HG03175 (cell line): ENCODE results near the gene PRMT3.
A peak's percentile ranks its signal among the peaks of the same experiment; 100 is the strongest.
"Not testable (repeated sequence)": the region's sequence is repeated elsewhere in the genome, so short reads cannot be mapped to it uniquely, and the experiment has no call there.

ENCODE experiments used
- ATAC-seq: cut with Tn5 transposase; IDR thresholded peaks from one replicate; pipeline ENCODE4 v1.9.1; 2021; ENCODE audit warnings: mild to moderate bottlenecking, moderate library complexity; ENCODE audit not compliant: unreplicated experiment

The PRMT3 gene

DNA sequence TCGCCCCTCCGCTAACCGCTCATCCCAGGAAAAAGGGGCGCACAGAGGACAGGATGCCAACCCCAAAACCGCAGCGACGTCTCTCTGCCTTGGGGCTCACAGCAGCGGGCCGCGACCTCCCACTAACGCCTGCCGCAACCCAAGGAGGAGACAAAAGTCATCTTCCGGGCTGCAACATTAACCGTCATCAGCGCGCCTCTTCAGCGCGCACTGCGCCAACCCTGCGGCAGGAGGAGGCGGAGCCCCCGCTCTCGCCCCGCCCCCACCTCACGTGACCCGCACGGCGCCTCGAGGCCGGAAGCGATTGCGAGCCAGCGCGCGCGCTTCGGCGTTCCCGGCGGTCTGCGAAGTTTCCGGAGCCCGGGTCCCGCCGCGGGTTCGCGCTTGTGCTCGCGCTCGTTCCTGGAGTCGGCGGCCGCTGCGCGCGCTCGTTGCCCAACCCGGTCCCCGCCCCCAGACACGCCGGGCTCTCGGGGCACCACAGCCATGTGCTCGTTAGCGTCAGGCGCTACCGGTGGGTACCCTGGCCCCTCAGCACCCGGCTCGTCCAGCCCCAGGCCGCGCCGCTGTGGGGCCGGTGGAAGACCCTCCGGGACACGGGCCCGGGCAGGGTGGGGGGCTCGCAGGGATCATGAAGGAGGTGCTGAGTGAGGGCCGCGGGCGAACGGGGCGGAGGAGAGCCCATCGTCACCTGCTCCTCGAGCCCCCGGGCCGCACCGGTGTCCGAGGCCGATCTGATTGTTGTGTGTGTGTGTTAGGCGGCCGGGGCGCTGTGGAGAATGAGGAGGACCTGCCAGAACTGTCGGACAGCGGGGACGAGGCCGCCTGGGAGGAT, at the start of gene PRMT3:
PRMT3 (plus strand) TSS at position 456 of the 835 bp plus-strand sequence; CDS start at position 487, 31 bp downstream.
- peak; percentile 84 for ATAC-seq

DNA sequence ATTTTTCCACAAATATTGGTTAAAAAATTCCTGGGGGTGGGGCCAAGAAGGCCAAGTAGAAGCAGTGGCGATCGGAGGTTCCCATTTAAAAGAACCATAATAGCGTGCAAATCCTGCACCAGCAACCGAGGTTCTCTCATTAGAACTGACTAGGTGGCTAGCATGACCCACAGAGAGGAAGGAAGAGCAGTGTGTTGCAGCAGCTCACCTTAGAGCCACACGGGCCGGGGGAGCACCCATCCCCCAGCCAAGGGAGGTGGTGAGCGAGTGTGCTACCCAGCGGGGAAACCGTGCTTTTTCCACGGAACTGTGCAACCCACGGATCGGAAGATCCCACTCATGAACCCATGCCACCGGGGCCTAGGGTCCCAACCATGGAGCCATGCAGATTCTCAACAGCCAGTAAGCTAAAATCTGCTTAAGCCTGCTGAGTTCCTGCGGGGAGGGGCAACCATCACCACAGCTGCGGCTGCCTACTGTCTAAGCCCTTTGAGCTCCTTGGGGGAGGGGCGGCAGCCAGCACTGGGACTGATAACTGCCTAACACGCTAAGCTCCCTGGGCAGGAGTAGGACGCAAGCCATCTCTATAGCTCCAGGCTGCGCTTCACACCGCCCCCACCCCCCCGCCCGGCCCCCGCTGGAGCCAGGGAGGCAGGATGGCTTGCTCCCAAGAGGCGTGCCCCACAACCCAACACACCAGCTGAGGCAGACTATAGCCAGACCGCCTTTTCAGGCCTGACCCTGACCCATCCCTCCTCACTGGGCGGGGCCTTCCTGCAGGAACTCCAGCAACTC, 45.0 kb upstream of the PRMT3 start:
- no peak for ATAC-seq

GRCh38 chr11:20351136-20351535, 36.4 kb upstream of the PRMT3 start:
- no peak for ATAC-seq

- no peak for ATAC-seq
Measured at GRCh38 chr11:20351751-20352262, 35.7 kb upstream of the PRMT3 start.

DNA sequence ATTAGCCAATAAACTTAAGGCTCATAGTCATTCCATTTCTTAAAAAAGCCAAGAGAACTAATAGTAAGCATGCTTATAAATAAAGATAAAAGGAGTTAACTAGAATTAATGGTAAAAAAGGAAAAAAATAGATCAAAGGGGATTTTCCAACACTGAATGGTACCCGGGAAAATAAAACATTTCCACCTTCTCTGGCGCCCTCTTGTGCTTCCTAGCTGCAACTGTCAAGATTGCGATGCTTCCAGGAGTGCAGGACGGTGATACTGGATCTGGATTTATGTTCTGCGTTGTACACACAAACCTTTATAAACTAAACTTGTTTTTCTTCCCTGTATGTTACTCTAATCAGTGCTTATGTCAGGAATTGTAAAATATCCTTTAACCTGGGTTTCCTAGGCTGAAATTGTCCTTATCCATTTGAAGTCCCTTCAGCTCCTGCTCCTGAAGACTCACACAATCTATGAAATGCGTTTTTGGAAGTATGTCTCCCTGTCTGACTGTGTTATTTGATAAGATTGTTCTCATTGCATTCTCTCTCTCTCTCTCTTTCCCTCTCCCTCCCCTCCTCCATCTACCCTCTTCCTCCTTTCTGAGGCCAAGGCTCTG, 33.6 kb upstream of the PRMT3 start:
- no peak for ATAC-seq

DNA sequence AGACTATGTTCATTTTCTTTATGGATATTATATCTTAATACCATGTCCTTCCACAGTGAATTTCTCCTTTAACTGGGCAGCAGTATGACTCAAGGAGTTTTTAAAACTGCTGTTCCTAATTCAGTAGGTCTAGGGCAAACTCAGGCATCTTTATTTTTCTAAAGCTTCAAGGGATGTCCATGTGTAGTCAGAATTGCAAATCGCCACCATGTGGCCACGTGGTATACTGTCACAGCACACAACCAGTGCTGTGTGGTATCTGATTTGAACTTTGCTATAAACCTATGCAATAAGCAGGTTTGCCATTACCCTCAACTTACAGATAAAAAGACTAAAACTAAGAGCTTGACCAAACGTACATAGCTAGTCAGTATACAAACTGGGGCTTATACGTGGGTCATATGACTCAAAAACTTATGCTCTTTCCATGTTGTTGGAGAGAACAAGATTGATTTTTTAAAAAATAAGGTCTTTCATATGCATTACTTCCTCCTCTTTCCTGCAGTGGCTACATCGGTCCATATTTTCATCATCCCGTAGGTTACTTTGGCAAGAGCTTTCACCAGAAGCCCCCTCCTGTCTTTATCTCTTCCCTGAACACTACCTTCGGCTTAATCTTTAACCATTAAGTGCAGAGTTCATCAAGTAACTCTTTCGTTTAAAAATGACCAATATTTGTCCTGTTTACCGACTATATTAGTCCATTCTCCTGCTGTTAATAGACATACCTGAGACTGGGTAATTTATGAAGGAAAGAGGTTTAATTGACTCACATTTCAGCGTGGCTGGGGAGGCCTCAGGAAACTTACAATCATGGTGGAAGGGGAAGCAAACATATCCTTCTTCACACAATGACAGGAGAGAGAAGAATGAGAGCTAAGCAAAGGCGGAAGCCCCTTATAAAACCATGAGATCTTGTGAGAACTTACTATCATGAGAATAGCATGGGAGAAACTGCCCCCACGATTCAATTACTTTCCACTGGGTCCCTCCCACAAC, 32.0 kb upstream of the PRMT3 start:
- ATAC-seq, result peak; percentile 92

DNA sequence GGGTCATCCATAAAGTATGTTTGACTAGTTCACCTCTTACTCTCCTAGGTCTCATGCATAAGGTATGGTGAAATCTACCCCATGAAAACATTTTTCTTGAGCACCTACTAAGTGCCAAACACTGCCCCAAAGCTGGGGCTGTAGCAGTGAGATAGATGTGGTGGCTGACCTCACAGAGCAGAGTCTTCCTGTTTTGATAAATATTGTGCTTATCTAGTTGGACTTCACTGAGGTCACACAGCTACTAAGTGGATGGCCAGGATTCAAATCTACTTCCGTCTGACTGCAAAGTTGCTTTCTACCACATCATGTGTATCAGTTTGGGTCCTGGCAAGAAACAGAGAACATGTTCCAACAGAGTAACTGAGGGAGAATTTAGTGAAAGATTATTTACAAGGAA, 30.4 kb upstream of the PRMT3 start:
- ATAC-seq, result no peak

- ATAC-seq, result peak; percentile 39
Measured at GRCh38 chr11:20360650-20361049, 26.9 kb upstream of the PRMT3 start.

DNA sequence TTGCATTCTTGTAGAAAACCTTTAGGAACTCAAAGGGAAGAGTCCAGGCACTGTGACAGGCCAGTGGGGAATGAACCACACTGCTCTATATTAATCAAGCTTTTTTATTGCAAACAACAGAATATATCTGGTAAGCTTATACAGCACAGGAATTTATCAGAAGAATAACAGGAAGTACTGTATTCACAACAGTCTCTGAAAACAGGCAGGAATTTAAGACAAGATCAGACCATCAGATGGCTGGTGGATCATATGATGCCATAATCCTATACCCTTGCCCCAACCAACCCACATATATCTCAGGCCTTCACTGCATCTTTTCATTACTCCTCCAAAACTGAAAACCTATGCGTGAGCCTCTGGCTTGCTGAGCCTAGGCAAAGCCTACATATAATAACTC, 25.0 kb upstream of the PRMT3 start:
- no peak for ATAC-seq

- peak; percentile 6 for ATAC-seq
Measured at GRCh38 chr11:20363149-20363499, 24.4 kb upstream of the PRMT3 start.

- ATAC-seq, result peak; percentile 91
Measured at GRCh38 chr11:20363500-20364340, 23.8 kb upstream of the PRMT3 start, which contains the start of gene HTATIP2. HTATIP2 (plus strand) TSS chr11:20363714; CDS start chr11:20364238, 524 bp downstream.

GRCh38 chr11:20364341-20364792, 23.1 kb upstream of the PRMT3 start:
- no peak for ATAC-seq

DNA sequence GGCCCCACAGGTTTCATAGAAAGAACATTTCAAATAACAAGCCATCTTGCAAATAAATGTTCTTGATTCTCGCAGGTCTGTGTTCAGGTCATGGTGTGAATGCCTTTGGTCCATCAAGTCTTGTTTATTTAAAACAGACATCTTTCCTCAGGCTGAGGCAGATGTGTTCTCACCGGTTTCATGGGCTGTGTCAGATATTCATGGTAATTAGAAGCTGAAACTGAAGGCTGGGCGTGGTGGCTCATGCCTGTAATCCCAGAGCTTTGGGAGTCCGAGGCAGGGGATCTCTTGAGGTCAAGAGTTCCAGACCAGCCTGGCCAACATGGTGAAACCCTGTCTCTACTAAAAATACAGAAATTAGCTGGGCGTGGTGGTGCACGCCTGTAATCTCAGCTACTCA, 22.1 kb upstream of the PRMT3 start:
- ATAC-seq, result not testable (repeated sequence)

- ATAC-seq, result no peak
Measured at GRCh38 chr11:20367313-20367948, 20.1 kb upstream of the PRMT3 start.

GRCh38 chr11:20368438-20368837, 19.1 kb upstream of the PRMT3 start:
- no peak for ATAC-seq

DNA sequence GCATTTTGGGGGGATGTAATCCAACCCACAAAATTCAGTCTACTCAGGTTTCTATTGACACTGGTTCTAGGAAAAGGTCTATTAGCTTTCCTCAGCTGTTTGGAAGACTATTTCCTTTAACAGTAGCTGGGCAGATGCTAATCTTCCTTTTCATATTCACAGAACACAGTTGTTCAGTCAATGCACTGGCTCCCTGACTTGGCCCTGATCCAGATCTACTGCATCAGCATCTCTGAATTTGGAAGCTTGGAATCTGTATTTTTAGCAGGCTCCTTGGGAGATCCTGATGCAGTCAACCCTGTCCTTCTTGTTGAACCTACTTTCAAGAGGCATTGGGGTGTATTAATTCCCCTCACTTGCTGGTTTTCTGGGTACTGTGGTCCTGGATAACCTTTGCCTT, 17.7 kb upstream of the PRMT3 start:
- ATAC-seq, result no peak

- ATAC-seq, result no peak
Measured at GRCh38 chr11:20372081-20372626, 15.4 kb upstream of the PRMT3 start.

DNA sequence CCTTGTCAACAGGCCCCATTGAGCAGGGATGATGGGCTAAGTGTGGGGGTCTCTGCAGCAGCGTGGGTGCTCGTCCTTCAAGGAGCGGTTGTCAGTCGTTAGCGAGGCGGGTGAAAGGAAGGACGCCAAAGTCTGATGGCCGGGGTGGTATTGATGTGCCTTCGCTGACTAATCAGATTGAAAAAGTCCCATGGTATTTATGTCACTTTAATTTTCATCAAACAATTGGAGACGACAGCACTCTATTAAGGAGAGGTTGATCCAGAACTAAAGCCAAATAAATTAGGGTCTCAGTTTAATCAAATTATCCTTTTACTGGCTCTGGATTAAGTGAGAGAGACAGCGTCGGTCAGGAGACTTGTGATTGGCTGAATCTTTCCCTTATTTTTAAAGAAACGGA, 14.4 kb upstream of the PRMT3 start:
- ATAC-seq, result no peak
